Activated naive CD8-positive, alpha-beta T cell (primary cell): ENCODE measurements around the gene FRA10AC1.

Experiments
- H3K27ac Mint-ChIP-seq: one replicate; pipeline ENCODE4 v1.8.0; 2021; ENCODE audit warnings: mixed read lengths
- H3K27me3 Mint-ChIP-seq: one replicate; pipeline ENCODE4 v1.8.0; 2021; ENCODE audit warnings: mixed read lengths
- H3K36me3 Mint-ChIP-seq: one replicate; pipeline ENCODE4 v1.8.0; 2021; ENCODE audit warnings: mixed read lengths
- H3K4me1 Mint-ChIP-seq: one replicate; pipeline ENCODE4 v1.8.0; 2021; ENCODE audit warnings: low read depth, mixed read lengths
- H3K4me3 Mint-ChIP-seq: one replicate; pipeline ENCODE4 v1.8.0; 2021; ENCODE audit warnings: mild to moderate bottlenecking, mixed read lengths
- H3K9me3 Mint-ChIP-seq: one replicate; pipeline ENCODE4 v1.8.0; 2021; ENCODE audit warnings: low read depth, mixed read lengths

Gene FRA10AC1

GRCh38 chr10:93678386-93678785 lies 24.0 kb downstream of the FRA10AC1 start:
- no peaks in the 10 kb centered on the region for H3K9me3 Mint-ChIP-seq
- no peaks in the 10 kb centered on the region for H3K4me1 Mint-ChIP-seq
- H3K4me3 Mint-ChIP-seq: no peak overlapping the region
- H3K36me3 Mint-ChIP-seq: peaks cover 3% of the 10 kb centered on the region
- no peaks in the 10 kb centered on the region for H3K27me3 Mint-ChIP-seq
- H3K27ac Mint-ChIP-seq: no peak overlapping the region

- Mint-ChIP-seq H3K9me3 (no peaks in the 10 kb centered on the region), H3K4me1 (no peaks in the 10 kb centered on the region), H3K4me3 (no peak overlapping the region), H3K36me3 (peaks cover 3% of the 10 kb centered on the region), H3K27ac (no peak overlapping the region), H3K27me3 (no peaks in the 10 kb centered on the region)
Measured at GRCh38 chr10:93673791-93674190, 28.6 kb downstream of the FRA10AC1 start.

GRCh38 chr10:93672890-93673289 lies 29.5 kb downstream of the FRA10AC1 start:
- no peaks in the 10 kb centered on the region for H3K9me3 Mint-ChIP-seq
- no peak overlapping the region for H3K27ac Mint-ChIP-seq

GRCh38 chr10:93672022-93672678 lies 30.2 kb downstream of the FRA10AC1 start:
- no peak overlapping the region for H3K27ac Mint-ChIP-seq
- H3K9me3 Mint-ChIP-seq: no peaks in the 10 kb centered on the region
- no peaks in the 10 kb centered on the region for H3K27me3 Mint-ChIP-seq
- no peak overlapping the region for H3K4me3 Mint-ChIP-seq
- no peaks in the 10 kb centered on the region for H3K4me1 Mint-ChIP-seq
- H3K36me3 Mint-ChIP-seq: peaks cover 2% of the 10 kb centered on the region

More at GRCh38 chr10:93672890-93673289, 29.5 kb downstream of the FRA10AC1 start:
- Mint-ChIP-seq H3K27me3 (no peaks in the 10 kb centered on the region), H3K36me3 (peaks cover 2% of the 10 kb centered on the region), H3K4me1 (no peaks in the 10 kb centered on the region), H3K4me3 (no peak overlapping the region)

GRCh38 chr10:93671042-93671441 lies 31.4 kb downstream of the FRA10AC1 start:
- H3K27me3 Mint-ChIP-seq: no peaks in the 10 kb centered on the region
- no peak overlapping the region for H3K27ac Mint-ChIP-seq
- peaks cover 4% of the 10 kb centered on the region for H3K36me3 Mint-ChIP-seq
- H3K9me3 Mint-ChIP-seq: no peaks in the 10 kb centered on the region
- H3K4me1 Mint-ChIP-seq: no peaks in the 10 kb centered on the region
- H3K4me3 Mint-ChIP-seq: no peak overlapping the region

GRCh38 chr10:93670372-93670771 lies 32.0 kb downstream of the FRA10AC1 start:
- no peaks in the 10 kb centered on the region for H3K4me1 Mint-ChIP-seq
- no peak overlapping the region for H3K27ac Mint-ChIP-seq
- H3K9me3 Mint-ChIP-seq: no peaks in the 10 kb centered on the region
- H3K36me3 Mint-ChIP-seq: peaks cover 4% of the 10 kb centered on the region
- H3K4me3 Mint-ChIP-seq: no peak overlapping the region
- H3K27me3 Mint-ChIP-seq: no peaks in the 10 kb centered on the region

GRCh38 chr10:93667795-93668194 lies 34.6 kb downstream of the FRA10AC1 start:
- no peaks in the 10 kb centered on the region for H3K27me3 Mint-ChIP-seq
- peaks cover 3% of the 10 kb centered on the region for H3K36me3 Mint-ChIP-seq
- H3K4me1 Mint-ChIP-seq: no peaks in the 10 kb centered on the region
- no peak overlapping the region for H3K4me3 Mint-ChIP-seq
- H3K27ac Mint-ChIP-seq: no peak overlapping the region
- H3K9me3 Mint-ChIP-seq: no peaks in the 10 kb centered on the region

- Mint-ChIP-seq H3K36me3 (peaks cover 5% of the 10 kb centered on the region), H3K4me3 (no peak overlapping the region), H3K4me1 (no peaks in the 10 kb centered on the region), H3K27ac (no peak overlapping the region), H3K27me3 (no peaks in the 10 kb centered on the region), H3K9me3 (no peaks in the 10 kb centered on the region)
Measured at GRCh38 chr10:93666030-93666429, 36.4 kb downstream of the FRA10AC1 start.

- Mint-ChIP-seq H3K4me1 (no peaks in the 10 kb centered on the region), H3K27ac (no peak overlapping the region), H3K9me3 (no peaks in the 10 kb centered on the region), H3K27me3 (no peaks in the 10 kb centered on the region), H3K36me3 (peaks cover 8% of the 10 kb centered on the region), H3K4me3 (no peak overlapping the region)
Measured at GRCh38 chr10:93657757-93658156, 44.6 kb downstream of the FRA10AC1 start.

GRCh38 chr10:93656155-93656554 lies 46.2 kb downstream of the FRA10AC1 start:
- H3K4me1 Mint-ChIP-seq: no peaks in the 10 kb centered on the region
- peaks cover 8% of the 10 kb centered on the region for H3K36me3 Mint-ChIP-seq
- no peaks in the 10 kb centered on the region for H3K9me3 Mint-ChIP-seq
- H3K4me3 Mint-ChIP-seq: no peak overlapping the region
- no peaks in the 10 kb centered on the region for H3K27me3 Mint-ChIP-seq
- no peak overlapping the region for H3K27ac Mint-ChIP-seq

- Mint-ChIP-seq H3K9me3 (no peaks in the 10 kb centered on the region), H3K4me3 (no peak overlapping the region), H3K27ac (no peak overlapping the region), H3K36me3 (peaks cover 2% of the 10 kb centered on the region), H3K4me1 (no peaks in the 10 kb centered on the region), H3K27me3 (peaks cover 1% of the 10 kb centered on the region)
Measured at GRCh38 chr10:93654201-93654600, 48.2 kb downstream of the FRA10AC1 start.

- Mint-ChIP-seq H3K27ac (no peak overlapping the region), H3K4me1 (no peaks in the 10 kb centered on the region), H3K27me3 (peaks cover 1% of the 10 kb centered on the region), H3K4me3 (no peak overlapping the region), H3K36me3 (peaks cover 2% of the 10 kb centered on the region), H3K9me3 (no peaks in the 10 kb centered on the region)
Measured at GRCh38 chr10:93652857-93653256, 49.5 kb downstream of the FRA10AC1 start.

- Mint-ChIP-seq H3K27ac (no peak overlapping the region), H3K9me3 (no peaks in the 10 kb centered on the region), H3K4me1 (no peaks in the 10 kb centered on the region), H3K4me3 (no peak overlapping the region), H3K27me3 (peaks cover 10% of the 10 kb centered on the region), H3K36me3 (no peaks in the 10 kb centered on the region)
Measured at GRCh38 chr10:93639791-93640190, 62.6 kb downstream of the FRA10AC1 start.

GRCh38 chr10:93630625-93631557 lies 71.5 kb downstream of the FRA10AC1 start:
- no peaks in the 10 kb centered on the region for H3K4me1 Mint-ChIP-seq
- H3K27me3 Mint-ChIP-seq: peaks cover 9% of the 10 kb centered on the region
- H3K36me3 Mint-ChIP-seq: no peaks in the 10 kb centered on the region
- no peaks in the 10 kb centered on the region for H3K9me3 Mint-ChIP-seq
- no peak overlapping the region for H3K27ac Mint-ChIP-seq
- H3K4me3 Mint-ChIP-seq: no peak overlapping the region

GRCh38 chr10:93629647-93630305 lies 72.6 kb downstream of the FRA10AC1 start:
- Mint-ChIP-seq H3K4me3 (no peak overlapping the region), H3K27me3 (peaks cover 11% of the 10 kb centered on the region), H3K36me3 (no peaks in the 10 kb centered on the region), H3K9me3 (no peaks in the 10 kb centered on the region), H3K4me1 (no peaks in the 10 kb centered on the region), H3K27ac (no peak overlapping the region)
